Liver (tissue), 9 donors: ENCODE measurements around the gene RBM20. TPM values are rescaled to one million over a fixed set of nuclear protein-coding genes. Genes with fewer than 3 reads are reported as not detected.

ENCODE experiments used
- DNase-seq: peaks from one replicate; pipeline ENCODE4 v3.0.0-alpha.2; 2017; ENCODE audit warnings: low spot score
- H3K27ac ChIP-seq, 2 donors: one replicate each; pipeline ENCODE4 v1.7.0; 2013; ENCODE audit warnings: inconsistent platforms in 2 of 2, low read length in 2 of 2, control low read depth in 1 of 2, low read depth in 1 of 2, mild to moderate bottlenecking in 1 of 2
- H3K27me3 ChIP-seq, 4 donors: one replicate each; pipeline versions ENCODE4 v1.6.1 to v1.7.0; 2013; ENCODE audit warnings: low read length in 3 of 4, inconsistent platforms in 1 of 4, mild to moderate bottlenecking in 1 of 4, moderate library complexity in 1 of 4; ENCODE audit not compliant: control insufficient read depth in 4 of 4, insufficient read depth in 4 of 4
- H3K36me3 ChIP-seq, 4 donors: one replicate each; pipeline versions ENCODE4 v1.6.1 to v1.7.0; 2013; ENCODE audit warnings: low read length in 3 of 4, mild to moderate bottlenecking in 3 of 4, low read depth in 1 of 4, moderate library complexity in 1 of 4; ENCODE audit not compliant: control insufficient read depth in 4 of 4, insufficient read depth in 3 of 4
- H3K4me1 ChIP-seq, 4 donors: one replicate each; pipeline versions ENCODE4 v1.6.1 to v1.7.0; 2013; ENCODE audit warnings: low read length in 3 of 4, mild to moderate bottlenecking in 3 of 4, moderate library complexity in 1 of 4; ENCODE audit not compliant: control insufficient read depth in 4 of 4, insufficient read depth in 4 of 4
- H3K4me3 ChIP-seq, 3 donors: one replicate each; pipeline versions ENCODE4 v1.6.1 to v1.7.0; 2013; ENCODE audit warnings: low read length in 3 of 3, control low read depth in 1 of 3, low read depth in 1 of 3, mild to moderate bottlenecking in 1 of 3
- H3K9ac ChIP-seq, 2 donors: one replicate each; pipeline ENCODE4 v1.7.0; 2013; ENCODE audit warnings: low read length in 2 of 2, mild to moderate bottlenecking in 2 of 2, moderate library complexity in 2 of 2, control low read depth in 1 of 2, low read depth in 1 of 2
- H3K9me3 ChIP-seq, 4 donors: one replicate each; pipeline versions ENCODE4 v1.6.1 to v1.7.0; 2013; ENCODE audit warnings: low read length in 3 of 4; ENCODE audit not compliant: control insufficient read depth in 4 of 4
- EGR1 ChIP-seq, 2 donors: IDR thresholded peaks; 2 replicates each; pipeline ENCODE4 v1.6.1; 2016 to 2018; ENCODE audit warnings: antibody characterized with exemption in 2 of 2, low read depth in 2 of 2
- FOXA1 ChIP-seq: IDR thresholded peaks from 2 replicates; pipeline ENCODE4 v1.6.1; 2016; ENCODE audit warnings: antibody characterized with exemption
- GABPA ChIP-seq, 2 donors: IDR thresholded peaks in 1 of 2; conservative IDR thresholded peaks in 1 of 2; 2 replicates each; pipeline ENCODE4 v1.6.1; 2016; ENCODE audit warnings: antibody characterized with exemption in 2 of 2, mild to moderate bottlenecking in 1 of 2, moderate library complexity in 1 of 2
- HNF4A ChIP-seq, 2 donors: conservative IDR thresholded peaks; 2 replicates each; pipeline ENCODE4 v1.6.1; 2016; ENCODE audit warnings: antibody characterized with exemption in 2 of 2, mild to moderate bottlenecking in 2 of 2
- JUND ChIP-seq, 2 donors: IDR thresholded peaks; 2 replicates each; pipeline ENCODE4 v1.6.1; 2016; ENCODE audit warnings: antibody characterized with exemption in 2 of 2
- MAX ChIP-seq: IDR thresholded peaks from 2 replicates; pipeline ENCODE4 v1.6.1; 2016; ENCODE audit warnings: antibody characterized with exemption
- NR2F2 ChIP-seq: IDR thresholded peaks from 2 replicates; pipeline ENCODE4 v1.6.1; 2016; ENCODE audit warnings: antibody characterized with exemption
- RAD21 ChIP-seq, 2 donors: IDR thresholded peaks; 2 replicates each; pipeline ENCODE4 v1.6.1; 2016; ENCODE audit warnings: antibody characterized with exemption in 2 of 2, mild to moderate bottlenecking in 2 of 2
- SP1 ChIP-seq: IDR thresholded peaks from 2 replicates; pipeline ENCODE4 v1.6.1; 2018; ENCODE audit warnings: antibody characterized with exemption, mild to moderate bottlenecking
- TAF1 ChIP-seq: conservative IDR thresholded peaks from 2 replicates; pipeline ENCODE4 v1.6.1; 2016; ENCODE audit warnings: antibody characterized with exemption, mild to moderate bottlenecking
- WGBS: extraction: QIAGEN DNeasy Blood & Tissue Kit; methylation state at CpG from one replicate; pipeline ENCODE4 v1.1.7; 2013; 5-methylcytosine and 5-hydroxymethylcytosine counted together
- polyA plus RNA-seq, 2 donors: library from polyadenylated mRNA; stranded (reverse) in 1 of 2; unstranded in 1 of 2; fragments of 200-250 nt in 1 of 2; fragments of >200 nt in 1 of 2; fragmentation: Nextera tagmentation in 1 of 2; extraction: Ambion mirVana in 1 of 2; gene quantifications; one replicate each; pipeline versions ENCODE4 v1.2.1 to v1.2.3, GENCODE V29; 2013 to 2015
- total RNA-seq, 2 donors: library from RNA; depleted of rRNA; stranded (reverse); fragments of >200 nt; gene quantifications; one replicate each; pipeline ENCODE4 v1.2.3, GENCODE V29; 2014
- TF ChIP-seq, protein P1 (sequence below): IDR thresholded peaks from 2 replicates; pipeline ENCODE4 v1.6.1; 2016; ENCODE audit warnings: antibody characterized with exemption, mild to moderate bottlenecking
- TF ChIP-seq, protein P2 (sequence below): IDR thresholded peaks from 2 replicates; pipeline ENCODE4 v1.6.1; 2016; ENCODE audit warnings: antibody characterized with exemption
- donor health status: healthy.
- donor health status: healthy.
- donor health status: healthy.
- donor health status: healthy.
- donor health status: healthy.

The RBM20 gene
- total and polyA plus RNA-seq, 4 donors, result 0.03 to 0.08 (median 0.05) TPM; not detected in 1

DNA sequence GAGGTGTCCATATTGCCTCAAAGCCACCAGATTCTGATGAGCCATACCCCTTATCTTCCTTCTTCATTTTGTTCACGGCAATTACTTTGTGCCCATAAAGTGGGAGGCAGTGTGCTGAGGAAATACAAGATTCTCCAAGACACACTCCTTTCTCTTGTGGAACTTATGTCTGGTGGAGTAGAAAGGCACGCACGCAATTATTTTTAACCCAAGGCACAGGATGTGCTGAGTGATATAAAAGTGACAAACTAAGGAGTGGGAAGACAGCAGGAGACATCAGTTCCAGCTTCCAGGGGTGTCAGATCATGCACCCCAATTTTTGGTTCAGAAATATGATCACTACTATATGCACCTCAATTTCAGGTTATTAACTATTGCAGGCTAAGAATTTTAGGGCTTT lies 132.9 kb downstream of the RBM20 start (continued):
- TF ChIP-seq, protein P1, sequence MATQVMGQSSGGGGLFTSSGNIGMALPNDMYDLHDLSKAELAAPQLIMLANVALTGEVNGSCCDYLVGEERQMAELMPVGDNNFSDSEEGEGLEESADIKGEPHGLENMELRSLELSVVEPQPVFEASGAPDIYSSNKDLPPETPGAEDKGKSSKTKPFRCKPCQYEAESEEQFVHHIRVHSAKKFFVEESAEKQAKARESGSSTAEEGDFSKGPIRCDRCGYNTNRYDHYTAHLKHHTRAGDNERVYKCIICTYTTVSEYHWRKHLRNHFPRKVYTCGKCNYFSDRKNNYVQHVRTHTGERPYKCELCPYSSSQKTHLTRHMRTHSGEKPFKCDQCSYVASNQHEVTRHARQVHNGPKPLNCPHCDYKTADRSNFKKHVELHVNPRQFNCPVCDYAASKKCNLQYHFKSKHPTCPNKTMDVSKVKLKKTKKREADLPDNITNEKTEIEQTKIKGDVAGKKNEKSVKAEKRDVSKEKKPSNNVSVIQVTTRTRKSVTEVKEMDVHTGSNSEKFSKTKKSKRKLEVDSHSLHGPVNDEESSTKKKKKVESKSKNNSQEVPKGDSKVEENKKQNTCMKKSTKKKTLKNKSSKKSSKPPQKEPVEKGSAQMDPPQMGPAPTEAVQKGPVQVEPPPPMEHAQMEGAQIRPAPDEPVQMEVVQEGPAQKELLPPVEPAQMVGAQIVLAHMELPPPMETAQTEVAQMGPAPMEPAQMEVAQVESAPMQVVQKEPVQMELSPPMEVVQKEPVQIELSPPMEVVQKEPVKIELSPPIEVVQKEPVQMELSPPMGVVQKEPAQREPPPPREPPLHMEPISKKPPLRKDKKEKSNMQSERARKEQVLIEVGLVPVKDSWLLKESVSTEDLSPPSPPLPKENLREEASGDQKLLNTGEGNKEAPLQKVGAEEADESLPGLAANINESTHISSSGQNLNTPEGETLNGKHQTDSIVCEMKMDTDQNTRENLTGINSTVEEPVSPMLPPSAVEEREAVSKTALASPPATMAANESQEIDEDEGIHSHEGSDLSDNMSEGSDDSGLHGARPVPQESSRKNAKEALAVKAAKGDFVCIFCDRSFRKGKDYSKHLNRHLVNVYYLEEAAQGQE, result no peak

GRCh38 chr10:110777661-110778060 lies 133.5 kb downstream of the RBM20 start:
- WGBS, result 87% methylated on average over 4 of the region's 4 CpGs

GRCh38 chr10:110778211-110778610 lies 134.1 kb downstream of the RBM20 start:
- Histone ChIP-seq H3K4me3 (no peak overlapping the region), H3K9me3 (no peaks in the 10 kb centered on the region), H3K4me1 (peaks cover 0 to 12% (median 5%) of the 10 kb centered on the region in 4 donors), H3K36me3 (no peaks in the 10 kb centered on the region), H3K9ac (no peak overlapping the region), H3K27me3 (no peaks in the 10 kb centered on the region), H3K27ac (no peak overlapping the region)
- WGBS, result 53% methylated on average over 1 of the region's 1 CpG
- DNase-seq, result no peak
- TF ChIP-seq FOXA1, result no peak
- TF ChIP-seq RAD21 (IDR thresholded peaks at IDR 0.05), result no peak
- no peak for TF ChIP-seq SP1
- TF ChIP-seq NR2F2, result no peak
- TF ChIP-seq, protein P2, sequence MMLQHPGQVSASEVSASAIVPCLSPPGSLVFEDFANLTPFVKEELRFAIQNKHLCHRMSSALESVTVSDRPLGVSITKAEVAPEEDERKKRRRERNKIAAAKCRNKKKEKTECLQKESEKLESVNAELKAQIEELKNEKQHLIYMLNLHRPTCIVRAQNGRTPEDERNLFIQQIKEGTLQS, result no peak
- TF ChIP-seq HNF4A (conservative IDR thresholded peaks at IDR 0.05), result no peak
- TF ChIP-seq TAF1, result no peak
- TF ChIP-seq, protein P1, result no peak
- TF ChIP-seq MAX, result no peak
- TF ChIP-seq GABPA (IDR thresholded peaks at IDR 0.05 in 1 of 2, conservative IDR thresholded peaks at IDR 0.05 in 1 of 2), result no peak

More at GRCh38 chr10:110777661-110778060, 133.5 kb downstream of the RBM20 start:
- TF ChIP-seq FOXA1, result no peak
- TF ChIP-seq JUND (IDR thresholded peaks at IDR 0.05), result no peak
- TF ChIP-seq EGR1 (IDR thresholded peaks at IDR 0.05; ENCODE audit: low read depth in 2 of 2), result no peak
- H3K4me1 ChIP-seq, result peaks cover 0 to 12% (median 5%) of the 10 kb centered on the region in 4 donors
- H3K4me3 ChIP-seq, result no peak overlapping the region
- H3K9ac ChIP-seq, result no peak overlapping the region
- no peaks in the 10 kb centered on the region for H3K36me3 ChIP-seq
- H3K27ac ChIP-seq, result no peak overlapping the region
- no peaks in the 10 kb centered on the region for H3K9me3 ChIP-seq
- no peak for DNase-seq
- H3K27me3 ChIP-seq, result no peaks in the 10 kb centered on the region
